Measurements from ENCODE around the gene ERBB4.

DNA sequence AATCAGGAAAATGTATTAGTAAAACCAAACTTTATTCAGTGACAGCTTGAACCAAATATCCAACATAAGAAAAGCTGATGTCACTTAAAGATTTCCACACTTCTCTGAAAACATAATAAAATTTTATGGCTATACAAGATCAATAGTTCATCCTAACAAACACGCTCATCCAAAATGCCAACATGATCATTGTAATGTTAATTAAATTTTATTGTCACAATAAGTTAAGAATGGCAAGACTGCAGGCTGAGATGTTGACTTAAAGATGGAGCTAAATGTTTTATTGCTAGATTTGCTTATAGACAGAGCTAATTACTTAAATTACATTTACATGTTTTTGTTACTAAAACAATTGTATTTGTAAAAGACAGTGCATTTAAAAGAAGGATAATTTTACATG is 140.3 kb downstream of the ERBB4 start:
- TF ChIP-seq POLR2A (IDR thresholded peaks at IDR 0.05): no peak
- TF ChIP-seq, protein P1, sequence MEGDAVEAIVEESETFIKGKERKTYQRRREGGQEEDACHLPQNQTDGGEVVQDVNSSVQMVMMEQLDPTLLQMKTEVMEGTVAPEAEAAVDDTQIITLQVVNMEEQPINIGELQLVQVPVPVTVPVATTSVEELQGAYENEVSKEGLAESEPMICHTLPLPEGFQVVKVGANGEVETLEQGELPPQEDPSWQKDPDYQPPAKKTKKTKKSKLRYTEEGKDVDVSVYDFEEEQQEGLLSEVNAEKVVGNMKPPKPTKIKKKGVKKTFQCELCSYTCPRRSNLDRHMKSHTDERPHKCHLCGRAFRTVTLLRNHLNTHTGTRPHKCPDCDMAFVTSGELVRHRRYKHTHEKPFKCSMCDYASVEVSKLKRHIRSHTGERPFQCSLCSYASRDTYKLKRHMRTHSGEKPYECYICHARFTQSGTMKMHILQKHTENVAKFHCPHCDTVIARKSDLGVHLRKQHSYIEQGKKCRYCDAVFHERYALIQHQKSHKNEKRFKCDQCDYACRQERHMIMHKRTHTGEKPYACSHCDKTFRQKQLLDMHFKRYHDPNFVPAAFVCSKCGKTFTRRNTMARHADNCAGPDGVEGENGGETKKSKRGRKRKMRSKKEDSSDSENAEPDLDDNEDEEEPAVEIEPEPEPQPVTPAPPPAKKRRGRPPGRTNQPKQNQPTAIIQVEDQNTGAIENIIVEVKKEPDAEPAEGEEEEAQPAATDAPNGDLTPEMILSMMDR (IDR thresholded peaks at IDR 0.05): no peak
- no peak for TF ChIP-seq POLR2AphosphoS5 (IDR thresholded peaks at IDR 0.05)

Data from prostate gland (tissue), 2 donors.